Activated CD8-positive, alpha-beta memory T cell treated with anti-CD3 and anti-CD28 coated beads, Interleukin-2, amount 50 U/mL, for 24 hours (primary cell): Measurements from ENCODE around the gene HDAC8.
"Not testable (repeated sequence)": the region's sequence is repeated elsewhere in the genome, so short reads cannot be mapped to it uniquely, and the experiment has no call there.

Source experiments
- DNase-seq: peaks from one replicate; pipeline ENCODE4 v3.0.0-alpha.2; 2020; ENCODE audit errors: extremely low read depth

HDAC8 gene

GRCh38 chrX:72461288-72461687 lies 111.4 kb downstream of the HDAC8 start:
- no peak for DNase-seq

DNA sequence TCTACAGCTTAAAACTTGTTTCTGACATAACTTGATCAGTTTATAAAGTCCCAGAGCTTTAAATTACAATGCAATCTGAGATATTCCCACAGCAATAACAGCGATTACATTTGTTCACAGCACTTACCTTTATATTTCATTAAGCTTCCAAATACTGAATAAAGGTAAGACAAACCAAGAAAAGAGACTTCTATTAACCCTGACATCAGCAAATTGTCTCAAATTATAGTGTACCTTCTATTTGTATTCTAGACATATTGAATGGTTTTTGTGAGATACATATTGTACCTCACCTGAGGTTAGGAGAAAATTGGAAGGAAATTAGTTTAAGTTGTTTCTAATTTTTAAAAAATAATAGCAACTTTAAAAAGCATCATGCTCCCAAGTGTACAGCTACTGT lies 111.9 kb downstream of the HDAC8 start:
- no peak for DNase-seq

DNA sequence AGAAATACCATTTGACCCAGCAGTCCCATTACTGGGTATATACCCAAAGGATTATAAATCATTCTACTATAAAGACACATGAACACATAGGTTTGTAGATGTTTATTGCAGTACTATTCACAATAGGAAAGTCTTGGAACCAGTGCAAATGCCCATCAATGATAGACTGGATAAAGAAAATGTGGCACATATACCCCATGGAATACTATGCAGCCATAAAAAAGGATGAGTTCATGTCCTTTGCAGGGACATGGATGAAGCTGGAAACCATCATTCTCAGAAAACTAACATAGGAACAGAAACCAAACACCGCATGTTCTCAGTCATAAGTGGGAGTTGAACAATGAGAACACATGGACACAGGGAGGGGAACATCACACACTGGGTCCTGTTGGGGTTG lies 123.6 kb downstream of the HDAC8 start:
- not testable (repeated sequence) for DNase-seq

- not testable (repeated sequence) for DNase-seq
Measured at GRCh38 chrX:72440764-72441163, 131.9 kb downstream of the HDAC8 start.

DNA sequence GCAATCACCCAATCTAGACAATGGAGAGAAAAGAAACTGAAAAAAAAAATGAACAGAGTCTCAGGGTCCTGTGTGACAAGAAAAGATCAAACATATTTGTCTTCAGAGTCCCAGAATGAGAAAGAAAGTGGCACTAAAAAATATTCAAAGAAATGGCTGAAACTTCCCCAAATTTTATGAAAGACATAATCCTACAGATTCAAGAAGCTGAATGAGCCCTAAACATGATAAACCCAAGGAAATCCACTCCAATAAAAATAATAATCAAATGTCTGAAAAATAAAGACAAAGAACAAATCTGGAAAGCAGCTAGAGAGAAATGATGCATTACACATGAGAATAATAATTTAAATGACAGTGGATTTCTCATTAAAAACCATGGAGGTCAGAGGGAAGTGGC lies 136.6 kb downstream of the HDAC8 start:
- DNase-seq, result no peak

- DNase-seq, result no peak
Measured at GRCh38 chrX:72430405-72430968, 142.2 kb downstream of the HDAC8 start.

DNA sequence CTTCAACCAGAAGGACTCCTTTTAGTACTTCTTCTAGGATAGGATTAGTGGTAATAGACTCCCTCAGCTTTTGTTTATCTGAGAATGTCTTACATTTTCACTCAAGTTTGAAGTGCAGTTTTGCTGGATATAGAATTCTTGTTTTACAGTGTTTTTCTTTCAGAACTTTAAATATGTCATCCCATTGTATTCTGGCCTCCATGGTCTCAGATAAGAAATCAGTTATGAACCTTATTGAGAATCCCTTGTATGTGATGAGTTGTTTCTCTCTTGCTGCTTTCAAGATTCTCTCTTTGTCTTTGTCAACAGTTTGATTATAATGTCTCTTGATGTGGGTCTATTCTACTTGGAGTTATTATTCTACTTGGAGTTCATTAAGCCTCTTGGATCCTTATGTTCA lies 150.8 kb downstream of the HDAC8 start:
- no peak for DNase-seq

DNA sequence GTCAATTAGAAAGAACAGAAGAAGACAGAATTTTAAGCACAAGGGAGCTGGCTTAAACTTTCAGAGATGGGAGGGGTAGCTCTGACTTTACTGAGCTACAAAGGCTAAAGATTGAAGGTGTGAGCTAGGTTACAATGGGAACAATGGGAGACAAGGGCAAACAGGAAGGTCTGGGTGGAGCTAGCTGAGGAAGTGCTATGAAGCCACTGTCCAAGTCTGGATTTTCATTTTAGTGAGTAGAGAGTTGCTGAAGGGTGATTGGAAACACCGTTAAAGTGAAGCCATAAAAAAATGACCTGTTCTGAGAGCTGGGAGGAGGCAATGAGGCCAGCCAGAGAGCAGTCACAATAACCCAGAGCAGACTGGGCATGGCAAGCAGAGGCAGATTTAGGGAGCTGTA lies 162.7 kb downstream of the HDAC8 start:
- DNase-seq, result no peak

DNA sequence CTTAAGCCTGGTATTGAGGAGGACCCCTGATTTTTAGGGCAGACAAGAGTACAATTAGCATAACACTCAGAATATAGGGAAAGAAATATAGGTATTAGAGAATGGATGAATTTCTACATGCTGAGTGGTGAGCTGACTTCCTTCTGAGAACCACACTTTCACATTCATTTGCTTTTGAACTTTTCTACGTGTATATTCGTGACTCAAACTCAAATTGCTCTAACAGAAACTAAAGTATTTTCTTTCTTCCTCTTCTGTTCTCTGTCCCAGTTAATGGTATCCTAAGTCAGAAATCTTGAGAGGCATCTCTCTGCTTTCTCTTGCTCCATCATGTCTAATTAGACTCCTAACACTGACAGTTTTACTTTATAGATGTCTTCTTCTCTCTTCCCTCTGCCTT lies 163.8 kb downstream of the HDAC8 start:
- no peak for DNase-seq

GRCh38 chrX:72405136-72405535 lies 167.5 kb downstream of the HDAC8 start:
- not testable (repeated sequence) for DNase-seq

DNA sequence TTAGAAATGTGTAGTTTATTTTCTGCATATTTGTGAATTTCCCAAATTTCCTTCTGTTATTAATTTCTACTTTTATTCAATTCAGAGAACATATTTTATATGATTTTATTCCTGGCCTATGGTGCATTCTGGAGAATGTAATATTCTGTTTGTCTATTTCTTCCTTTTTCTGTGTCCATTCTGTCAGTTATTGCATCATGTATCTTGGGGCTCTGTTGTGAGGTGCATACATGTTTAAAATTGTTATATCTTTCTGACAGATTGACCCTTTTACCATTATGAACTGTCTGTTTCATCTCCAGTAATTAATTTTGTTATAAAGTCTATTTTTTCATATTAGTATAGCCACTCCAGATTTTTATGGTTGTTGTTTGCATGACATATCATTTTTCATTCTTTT lies 170.0 kb downstream of the HDAC8 start:
- DNase-seq, result no peak

DNA sequence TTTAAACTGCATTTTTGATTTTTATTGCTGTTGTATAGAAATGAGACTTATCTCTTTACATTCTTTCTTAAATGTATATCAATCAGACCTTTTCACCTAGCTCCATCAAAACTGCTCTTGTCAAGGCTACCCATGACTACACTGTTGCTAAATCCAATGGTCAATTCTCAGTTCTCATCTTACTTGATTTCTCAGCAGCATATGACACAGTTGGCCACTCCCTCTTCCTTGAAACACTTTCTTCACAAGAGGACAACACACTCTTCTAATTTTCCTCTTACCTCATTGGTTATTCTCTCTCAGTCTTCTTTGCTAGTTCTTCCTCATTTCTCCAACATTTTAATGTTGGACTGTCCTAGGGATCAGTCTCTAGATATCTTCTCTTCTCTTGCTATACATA lies 172.8 kb downstream of the HDAC8 start:
- no peak for DNase-seq

- DNase-seq, result no peak
Measured at GRCh38 chrX:72396117-72396516, 176.5 kb downstream of the HDAC8 start.

DNA sequence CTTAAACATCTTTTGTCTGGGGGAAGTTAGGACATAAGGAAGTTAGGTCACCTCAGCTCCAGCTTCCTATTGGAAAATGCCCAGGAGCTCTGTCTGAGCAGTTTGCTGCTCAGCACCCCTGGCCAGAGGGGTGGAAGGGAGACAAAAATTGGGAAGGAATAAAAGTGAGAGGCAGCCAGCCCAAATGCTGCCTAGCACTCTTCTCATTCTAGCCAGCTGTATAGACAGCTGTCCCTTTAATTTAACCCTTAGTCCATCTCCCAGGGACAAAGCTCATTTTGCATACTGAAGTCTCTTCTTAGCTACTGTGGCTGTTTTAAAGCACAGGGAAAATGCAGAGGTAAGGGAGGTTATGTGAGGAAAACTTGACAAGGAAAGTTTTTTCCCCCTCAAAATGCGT lies 177.4 kb downstream of the HDAC8 start:
- no peak for DNase-seq

DNA sequence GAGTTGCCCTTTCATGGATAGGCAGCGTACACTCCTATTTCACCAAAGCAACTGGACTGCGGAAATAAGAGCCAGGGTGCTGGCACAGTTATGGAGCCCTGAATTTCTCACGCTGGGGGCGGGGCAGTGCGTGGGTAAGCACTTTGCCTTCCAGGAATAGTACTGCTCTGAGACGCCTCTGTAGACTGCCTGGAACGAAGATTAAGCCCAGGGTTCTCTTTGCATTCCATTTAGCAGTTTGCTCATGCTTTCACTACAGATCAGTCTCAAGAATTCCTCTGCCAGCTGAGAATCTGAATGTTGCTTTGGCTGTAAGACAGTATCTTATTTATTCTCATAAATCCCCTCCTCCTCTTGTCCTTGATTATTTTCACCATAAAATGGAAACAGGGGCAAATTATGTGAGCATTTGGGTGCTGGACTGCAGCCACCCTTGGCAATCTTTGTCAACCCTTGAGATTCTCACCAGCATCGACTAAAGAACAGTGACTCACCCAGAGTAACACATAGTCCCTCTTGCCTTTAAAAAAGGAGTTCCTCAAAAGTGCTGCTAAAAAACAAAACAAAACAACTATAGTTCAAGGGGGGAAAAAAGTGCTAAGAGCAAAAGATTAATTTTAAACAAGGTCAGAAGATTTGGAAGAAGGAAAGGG lies 178.0 kb downstream of the HDAC8 start:
- no peak for DNase-seq

- no peak for DNase-seq
Measured at GRCh38 chrX:72393836-72394517, 178.7 kb downstream of the HDAC8 start.

- DNase-seq, result no peak
Measured at GRCh38 chrX:72392816-72393800, 179.5 kb downstream of the HDAC8 start.

DNA sequence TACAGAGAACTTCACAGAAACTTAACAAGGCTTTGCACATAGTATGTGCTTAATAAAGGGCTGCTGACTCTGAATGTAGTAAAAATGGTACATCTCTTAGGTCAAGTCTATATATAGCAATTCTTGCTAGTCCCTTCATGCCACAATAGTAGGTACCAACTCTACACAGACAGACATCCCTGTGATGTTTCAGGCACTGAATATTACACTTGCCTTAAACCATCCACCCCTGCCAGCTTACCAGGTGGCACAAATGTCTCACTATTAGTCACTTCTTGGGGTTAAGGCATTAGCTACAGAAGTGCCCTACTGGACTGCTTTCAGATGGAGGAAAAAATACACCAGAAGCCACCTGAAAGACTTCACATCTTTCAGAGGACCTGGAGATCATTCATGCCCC lies 180.6 kb downstream of the HDAC8 start:
- DNase-seq, result no peak

DNA sequence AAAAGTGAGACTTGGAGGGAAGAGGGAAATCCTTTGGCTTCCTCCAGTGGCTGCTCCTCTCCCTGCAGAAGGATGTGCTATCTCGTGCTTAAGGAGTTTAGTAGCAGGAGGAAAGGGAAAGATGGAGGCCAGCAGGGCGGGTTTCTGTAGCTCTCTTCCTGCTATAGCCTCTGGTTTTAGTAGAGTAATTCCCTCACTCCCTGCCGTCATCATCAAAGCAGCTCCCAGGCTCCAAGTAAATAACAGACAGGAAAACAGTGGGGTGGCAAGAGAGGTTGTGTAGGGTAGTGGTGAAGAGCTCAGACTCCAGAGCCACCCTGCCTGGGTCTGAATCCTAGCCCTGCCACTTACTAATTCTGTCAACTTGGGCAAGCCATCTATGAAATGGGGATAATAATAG lies 185.4 kb downstream of the HDAC8 start:
- DNase-seq, result no peak

DNA sequence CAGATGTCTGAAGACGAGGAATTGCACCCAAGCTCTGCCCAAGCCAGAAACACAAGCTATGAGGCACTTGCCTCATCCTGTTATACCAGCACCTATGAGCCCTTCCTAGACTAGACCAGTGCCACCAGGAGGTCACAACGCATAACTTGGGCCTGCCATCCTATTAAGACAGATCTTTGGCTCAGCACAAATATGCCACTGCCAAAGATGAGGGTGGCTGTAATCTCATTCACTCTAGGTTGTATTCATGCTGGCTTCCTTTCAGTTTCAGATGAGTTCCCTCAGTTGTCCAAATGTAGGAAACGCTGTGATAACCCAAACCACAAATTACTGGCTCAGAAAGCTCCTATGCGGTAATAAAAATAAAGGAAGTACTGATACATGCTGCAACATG lies 190.4 kb downstream of the HDAC8 start:
- DNase-seq, result no peak

DNA sequence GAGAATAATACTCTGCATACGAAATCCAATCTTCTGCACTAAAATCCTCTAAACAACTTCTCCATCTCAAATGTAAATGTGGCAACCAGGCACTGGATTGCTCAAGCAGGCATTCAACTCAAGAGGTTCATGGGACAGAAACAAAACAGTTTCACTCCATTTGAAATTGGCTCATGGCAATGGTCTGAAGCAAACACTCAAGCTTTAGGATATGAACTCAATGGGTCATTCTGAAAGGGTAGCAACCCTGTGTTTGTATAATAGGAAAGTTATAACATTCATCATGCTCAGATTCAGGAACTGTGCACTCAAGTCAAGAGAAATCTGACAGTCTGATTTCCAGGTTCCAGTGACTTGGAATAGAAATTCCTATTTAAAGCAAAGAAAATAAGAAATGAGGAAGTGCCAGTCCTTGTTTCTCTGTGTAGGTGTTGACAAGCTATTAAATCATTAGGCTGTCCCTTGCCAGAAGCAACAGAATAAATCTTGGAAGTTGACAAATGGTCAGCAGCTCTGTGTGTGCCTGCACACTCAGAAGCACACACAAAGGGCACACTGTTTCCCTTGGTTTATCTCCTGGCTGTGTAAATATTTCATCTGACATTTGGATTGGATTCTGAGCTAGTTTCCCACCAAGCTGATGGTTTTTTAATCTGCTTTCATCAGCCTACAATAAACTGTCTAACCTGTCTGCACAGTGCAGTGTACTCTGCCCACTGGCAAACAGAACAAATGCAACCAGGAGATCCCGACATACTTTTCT lies 191.0 kb downstream of the HDAC8 start:
- no peak for DNase-seq

DNA sequence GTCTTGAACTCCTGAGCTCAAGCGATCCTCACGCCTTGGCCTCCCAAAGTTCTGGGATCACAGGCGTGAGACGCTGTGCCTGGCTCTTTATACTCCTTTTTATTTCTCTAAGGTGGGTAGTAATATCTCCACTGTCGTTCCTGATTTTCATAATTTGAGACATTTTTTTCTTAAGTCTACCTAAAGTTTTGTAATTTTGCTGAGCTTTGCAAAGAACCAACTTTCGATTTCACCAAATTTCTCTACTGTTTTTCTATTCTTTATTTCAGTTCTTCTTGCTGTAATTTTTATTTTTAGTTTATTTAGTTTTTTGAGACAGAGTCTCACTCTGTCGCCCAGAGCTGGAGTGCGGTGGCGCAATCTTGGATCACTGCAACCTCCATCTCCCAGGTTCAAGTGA lies 196.5 kb downstream of the HDAC8 start:
- no peak for DNase-seq
